Hypothalamus (tissue), 51 donors: ENCODE measurements around the gene MGME1.

Experiments used
- DNase-seq, 51 donors: peaks; one replicate each; lab custom pipeline; 2025; lab: John Stamatoyannopoulos, UW

Gene MGME1

GRCh38 chr20:17968366-17969277, at the start of gene MGME1, which contains the start of gene SNX5:
Gene MGME1, plus strand, starts transcription at chr20:17969018. Its CDS starts 842 bp downstream, at chr20:17969860.
Gene SNX5, minus strand, starts transcription at chr20:17968794. Its CDS starts 369 bp downstream, at chr20:17968425.
- DNase-seq: peak; percentile 83 to 100 (median 99)

- no peak for DNase-seq
These were observed 49.7 kb upstream of the MGME1 start for GRCh38 chr20:17919149-17919548.

DNA sequence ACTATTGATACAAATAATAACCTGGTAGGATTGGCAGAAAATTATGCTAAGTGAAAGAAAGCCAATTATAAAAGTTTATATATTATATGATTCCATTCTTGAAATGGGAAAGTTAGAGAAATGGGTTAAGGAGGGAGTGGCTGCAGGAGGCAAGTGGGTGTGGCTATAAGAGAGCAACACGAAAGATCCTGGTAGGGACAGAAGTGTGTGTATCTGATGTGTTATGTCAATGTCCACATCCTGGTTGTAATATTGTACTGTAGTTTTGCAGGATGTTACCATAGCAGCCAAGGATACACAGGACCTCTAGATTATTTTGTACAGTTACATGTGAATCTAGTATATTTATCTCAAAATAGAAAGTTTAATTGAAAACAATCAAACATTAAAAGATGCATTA, 47.0 kb upstream of the MGME1 start:
- DNase-seq: no peak

DNA sequence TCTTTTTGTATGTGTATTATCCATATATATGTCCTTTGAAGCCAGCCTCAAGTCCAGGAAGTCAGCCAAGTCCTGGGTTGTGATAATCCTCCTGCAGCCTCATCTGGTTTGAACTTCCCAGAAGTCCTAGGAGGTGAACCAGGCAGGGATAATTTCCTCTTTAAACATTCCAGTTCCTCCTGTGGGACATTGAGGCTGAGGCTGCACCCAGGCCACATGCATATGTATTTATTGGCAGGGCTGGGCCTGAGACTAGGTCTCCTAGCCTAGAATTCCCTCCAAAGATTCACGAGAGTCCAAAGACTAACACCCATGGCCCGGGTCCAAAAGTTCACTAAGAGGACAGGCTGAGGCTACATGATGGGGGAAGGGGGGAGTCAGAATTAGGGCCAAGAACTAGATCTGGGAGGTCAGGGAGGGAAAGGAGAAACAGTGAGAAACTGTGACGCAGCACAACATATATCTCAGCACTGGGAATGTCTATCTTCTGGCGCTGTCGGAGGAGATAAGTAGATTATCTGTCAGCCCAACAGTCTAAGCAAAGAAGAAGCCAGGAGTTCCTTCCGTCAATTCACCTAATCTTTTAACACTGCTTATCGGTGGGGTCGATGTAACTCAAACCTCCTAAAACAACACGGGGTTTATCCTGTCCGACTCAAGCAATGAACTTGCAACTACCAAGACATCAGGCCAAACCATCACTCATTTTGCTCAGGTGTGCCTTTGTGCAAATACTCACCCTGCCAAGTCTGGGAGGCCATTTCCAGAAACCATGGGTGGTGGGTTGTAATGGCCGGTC, 43.5 kb upstream of the MGME1 start:
- DNase-seq: no peak

DNA sequence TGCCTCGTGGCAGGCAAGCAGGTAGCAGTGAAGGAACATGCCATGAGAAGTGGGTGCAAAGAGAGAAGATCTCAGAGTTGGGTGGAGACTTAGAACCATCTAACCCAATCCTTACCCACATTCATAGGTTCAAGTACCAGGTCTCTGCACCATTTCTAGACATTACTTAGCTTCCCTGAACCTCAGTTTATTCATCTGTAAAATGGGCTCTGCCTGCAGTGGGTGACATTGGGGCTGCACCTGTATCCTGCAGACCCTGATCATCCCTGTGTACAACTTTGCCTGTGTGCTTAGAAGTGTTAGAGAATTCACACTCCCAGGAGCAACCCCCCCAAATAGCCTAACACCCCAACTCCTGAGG, 42.9 kb upstream of the MGME1 start:
- DNase-seq: no peak

- no peak for DNase-seq
These were observed 40.6 kb upstream of the MGME1 start for GRCh38 chr20:17928211-17928611.

DNA sequence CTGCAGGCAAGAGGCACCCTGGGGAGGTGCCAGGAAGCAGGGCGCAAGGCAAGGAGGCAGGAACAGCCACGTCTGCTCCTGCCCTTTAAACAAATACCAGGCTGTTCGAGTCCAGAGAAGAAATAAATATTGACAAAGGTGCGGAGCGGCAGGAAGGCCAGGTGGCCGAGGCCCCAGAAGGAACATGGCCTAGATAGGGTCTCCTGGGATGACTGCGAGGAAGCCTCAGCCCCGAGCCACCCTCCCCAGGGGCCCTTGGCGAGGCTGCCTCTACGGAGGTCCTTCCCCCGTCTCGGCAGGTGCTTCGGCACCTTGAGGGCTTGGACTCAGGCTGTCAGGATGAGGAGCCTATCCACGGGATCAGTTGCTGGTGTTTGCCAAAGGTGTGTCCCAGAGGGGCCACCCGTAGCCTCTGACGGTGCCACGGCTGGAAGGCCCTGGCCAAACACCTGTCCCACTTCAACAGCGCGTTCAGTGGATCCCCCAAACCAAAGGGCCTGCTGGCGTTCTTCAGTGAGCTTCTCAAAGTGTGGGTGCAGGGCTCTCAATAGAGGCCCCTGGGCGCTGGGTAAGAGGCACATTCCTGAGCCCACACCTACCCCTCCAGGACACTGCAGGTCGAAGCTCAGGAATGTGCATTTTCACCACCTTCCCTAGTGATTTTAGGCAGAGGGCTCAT, 40.0 kb upstream of the MGME1 start:
- no peak for DNase-seq

GRCh38 chr20:17931513-17931912, 37.3 kb upstream of the MGME1 start:
- no peak for DNase-seq

- DNase-seq: peak in 3 of 51 donors; percentile 5 to 7 (median 7)
These were observed 36.4 kb upstream of the MGME1 start for GRCh38 chr20:17932396-17932795.

DNA sequence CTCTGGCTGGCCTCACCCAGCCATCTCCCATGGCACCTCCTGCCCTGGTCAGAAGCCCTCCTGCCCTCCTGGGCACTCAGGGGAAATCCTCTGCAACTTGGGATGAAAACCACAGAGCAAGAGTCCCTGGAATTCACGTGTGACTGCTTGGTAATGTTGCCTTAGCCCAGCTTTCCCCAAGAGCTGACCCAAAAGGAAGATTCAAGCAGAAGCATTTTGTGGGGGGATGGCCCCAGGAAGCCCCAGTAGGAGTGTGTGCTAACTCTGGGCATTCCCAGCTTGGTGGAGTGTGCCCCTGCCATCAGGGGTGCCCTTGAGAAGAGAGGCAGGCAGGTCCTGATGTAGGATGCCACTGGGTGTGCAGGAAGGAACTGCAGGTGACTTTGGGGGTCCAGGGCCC, 35.7 kb upstream of the MGME1 start:
- DNase-seq: no peak

DNA sequence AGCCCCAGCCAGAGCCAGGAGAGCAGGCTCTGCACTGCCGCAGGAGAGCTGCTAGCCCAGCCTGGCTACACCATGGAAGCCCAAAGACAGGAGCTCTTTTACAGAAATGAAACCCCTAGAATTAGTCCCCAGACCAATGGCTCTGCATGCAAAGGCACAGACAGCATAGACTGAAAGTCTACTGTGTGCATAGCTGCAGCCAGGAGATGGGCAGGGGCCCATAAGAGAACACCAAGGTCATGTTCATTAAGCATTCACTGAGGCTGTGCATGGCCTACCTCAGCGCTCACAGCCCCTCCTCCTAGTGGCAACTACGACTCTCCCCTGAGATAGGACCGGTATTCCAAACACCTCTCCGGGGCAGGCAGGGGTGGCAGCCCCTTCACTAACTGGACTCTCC, 35.1 kb upstream of the MGME1 start:
- DNase-seq: no peak

GRCh38 chr20:17934141-17934862, 34.5 kb upstream of the MGME1 start:
- no peak for DNase-seq

GRCh38 chr20:17935186-17935585, 33.6 kb upstream of the MGME1 start:
- no peak for DNase-seq

DNA sequence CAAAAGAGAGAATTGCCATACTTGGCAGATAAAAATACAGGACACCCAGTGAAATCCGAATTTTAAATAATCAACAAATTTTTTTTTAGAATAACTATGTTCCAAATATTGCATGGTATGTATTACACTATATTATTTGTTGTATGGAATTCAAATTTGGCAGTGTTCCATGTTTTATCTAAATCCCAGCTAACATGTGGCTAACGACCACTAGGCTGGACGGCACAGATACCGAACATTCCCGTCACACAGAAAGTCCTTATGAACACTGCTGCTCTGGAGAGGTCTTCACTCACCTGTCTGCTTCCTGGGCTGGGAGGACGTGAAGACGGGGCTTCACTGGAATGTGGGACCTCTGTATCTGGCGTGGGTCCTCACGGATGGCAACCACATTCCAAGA, 33.1 kb upstream of the MGME1 start:
- DNase-seq: no peak

- DNase-seq: no peak
These were observed 32.5 kb upstream of the MGME1 start for GRCh38 chr20:17936286-17936760.

- DNase-seq: peak in 2 of 51 donors; percentile 9 to 12
These were observed 31.8 kb upstream of the MGME1 start for GRCh38 chr20:17936761-17937732.

GRCh38 chr20:17938871-17939619, 29.8 kb upstream of the MGME1 start:
- DNase-seq: peak in 40 of 51 donors; percentile 4 to 73 (median 42)

- no peak for DNase-seq
These were observed 29.1 kb upstream of the MGME1 start for GRCh38 chr20:17939622-17940223.
